Muscle of leg (tissue), 11 donors: ENCODE measurements around the gene DSCAML1. TPM values are rescaled to one million over a fixed set of nuclear protein-coding genes. Genes with fewer than 3 reads are reported as not detected.
A peak's percentile ranks its signal among the peaks of the same experiment; 100 is the strongest.

ENCODE experiments used
- DNase-seq: peaks from one replicate; pipeline ENCODE4 v3.0.0; 2013
- H3K27ac ChIP-seq: one replicate; pipeline ENCODE4 v1.5.1; 2013; ENCODE audit warnings: mild to moderate bottlenecking, low read length, control low read depth
- H3K27me3 ChIP-seq: one replicate; pipeline ENCODE4 v1.6.1; 2013; ENCODE audit warnings: low read length; ENCODE audit not compliant: control insufficient read depth, insufficient read depth
- H3K36me3 ChIP-seq: one replicate; pipeline ENCODE4 v1.6.1; 2013; ENCODE audit warnings: low read length; ENCODE audit not compliant: control insufficient read depth, insufficient read depth
- H3K4me1 ChIP-seq: one replicate; pipeline ENCODE4 v1.6.1; 2013; ENCODE audit warnings: low read length; ENCODE audit not compliant: control insufficient read depth, insufficient read depth
- H3K4me3 ChIP-seq: one replicate; pipeline ENCODE4 v1.5.1; 2013; ENCODE audit warnings: low read length, control low read depth
- H3K9me3 ChIP-seq: replicated peaks from 2 replicates; pipeline ENCODE4 v1.6.1; 2013; ENCODE audit warnings: low read depth, low read length; ENCODE audit not compliant: control insufficient read depth
- WGBS: methylation state at CpG from one replicate; pipeline ENCODE4 v1.1.5; 2013; ENCODE audit warnings: missing lambda C conversion rate; ENCODE audit not compliant: insufficient coverage; 5-methylcytosine and 5-hydroxymethylcytosine counted together
- polyA plus RNA-seq, 8 donors: library from polyadenylated mRNA; unstranded; fragments of 120-200 nt; gene quantifications; one replicate each; pipeline versions ENCODE4 v1.2.1 to v1.2.3, GENCODE V29; 2013; ENCODE audit warnings: inconsistent platforms in 1 of 8, low replicate concordance in 1 of 8; ENCODE audit not compliant: insufficient read length in 8 of 8, insufficient read depth in 1 of 8
- total RNA-seq: library from RNA; stranded (reverse); fragments of 120-200 nt; gene quantifications from one replicate; pipeline ENCODE4 v1.2.4, GENCODE V29; 2013

The DSCAML1 gene
- total and polyA plus RNA-seq, 9 donors: 0.28 to 0.80 (median 0.60) TPM

GRCh38 chr11:117670443-117670842 lies 126.6 kb downstream of the DSCAML1 start:
- peaks cover 10% of the 10 kb centered on the region for H3K27me3 ChIP-seq
- H3K36me3 ChIP-seq: no peaks in the 10 kb centered on the region
- 72% methylated on average over 4 of the region's 5 CpGs for WGBS
- H3K4me3 ChIP-seq: no peak overlapping the region
- no peaks in the 10 kb centered on the region for H3K9me3 ChIP-seq
- no peak for DNase-seq
- H3K4me1 ChIP-seq: peaks cover 3% of the 10 kb centered on the region
- H3K27ac ChIP-seq: no peak overlapping the region

DNA sequence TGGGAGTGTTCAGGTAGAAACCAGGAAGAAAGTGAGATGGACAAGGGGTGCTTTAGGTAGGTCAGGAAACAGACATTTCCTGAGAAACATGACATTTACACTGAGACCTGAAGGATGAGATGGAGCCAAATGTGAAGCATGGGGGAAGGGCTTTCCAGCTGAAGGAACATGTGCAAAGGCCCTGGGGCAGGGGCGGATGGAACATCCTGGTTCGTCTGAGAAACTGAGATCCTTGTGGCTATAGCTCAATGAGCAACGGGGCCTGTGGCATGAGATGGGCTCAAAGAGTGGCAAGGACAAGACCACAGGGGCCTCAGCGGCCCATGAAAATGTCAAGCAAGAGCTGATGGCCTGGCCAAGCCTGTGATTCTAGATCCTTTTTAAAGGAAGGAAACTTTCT lies 127.4 kb downstream of the DSCAML1 start:
- Histone ChIP-seq H3K27ac (no peak overlapping the region), H3K36me3 (no peaks in the 10 kb centered on the region), H3K4me3 (no peak overlapping the region), H3K27me3 (peaks cover 10% of the 10 kb centered on the region), H3K4me1 (peaks cover 10% of the 10 kb centered on the region), H3K9me3 (no peaks in the 10 kb centered on the region)
- 98% methylated on average over 4 of the region's 4 CpGs for WGBS
- no peak for DNase-seq

- no peaks in the 10 kb centered on the region for H3K9me3 ChIP-seq
- peaks cover 12% of the 10 kb centered on the region for H3K4me1 ChIP-seq
- no peak overlapping the region for H3K27ac ChIP-seq
- H3K27me3 ChIP-seq: peaks cover 8% of the 10 kb centered on the region
- H3K36me3 ChIP-seq: no peaks in the 10 kb centered on the region
- WGBS: 76% methylated on average over 4 of the region's 4 CpGs
- DNase-seq: no peak
- H3K4me3 ChIP-seq: no peak overlapping the region
Measured at GRCh38 chr11:117669062-117669461, 128.0 kb downstream of the DSCAML1 start.

GRCh38 chr11:117668321-117668751 lies 128.7 kb downstream of the DSCAML1 start:
- peaks cover 2% of the 10 kb centered on the region for H3K27me3 ChIP-seq
- H3K27ac ChIP-seq: no peak overlapping the region
- peaks cover 16% of the 10 kb centered on the region for H3K4me1 ChIP-seq
- DNase-seq: no peak
- 89% methylated on average over 5 of the region's 6 CpGs for WGBS
- no peak overlapping the region for H3K4me3 ChIP-seq
- no peaks in the 10 kb centered on the region for H3K36me3 ChIP-seq
- H3K9me3 ChIP-seq: no peaks in the 10 kb centered on the region

GRCh38 chr11:117664897-117665296 lies 132.1 kb downstream of the DSCAML1 start:
- WGBS: 43% methylated on average over 4 of the region's 8 CpGs
- H3K27me3 ChIP-seq: peaks cover 5% of the 10 kb centered on the region
- no peak overlapping the region for H3K4me3 ChIP-seq
- H3K9me3 ChIP-seq: no peaks in the 10 kb centered on the region
- no peak for DNase-seq
- peaks cover 22% of the 10 kb centered on the region for H3K4me1 ChIP-seq
- no peaks in the 10 kb centered on the region for H3K36me3 ChIP-seq
- H3K27ac ChIP-seq: no peak overlapping the region

DNA sequence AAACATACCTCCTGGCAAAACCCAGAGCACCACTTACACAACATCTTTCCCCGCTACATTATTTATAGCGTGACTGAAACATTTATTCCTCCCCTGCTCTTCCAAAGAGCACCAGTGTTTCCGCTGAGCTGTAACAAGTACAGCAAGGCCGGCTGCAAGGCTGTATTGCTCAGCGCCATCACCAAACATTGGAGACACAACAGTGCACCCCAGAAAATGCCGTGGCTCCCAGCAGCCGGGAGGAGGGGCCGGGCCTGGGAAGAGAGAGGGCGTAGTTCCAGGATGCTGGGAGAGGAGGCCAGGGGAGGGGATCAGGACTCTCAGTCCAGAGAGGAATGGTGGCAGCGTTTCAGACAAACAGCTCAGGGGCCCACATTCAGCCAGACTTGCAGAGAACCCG lies 133.2 kb downstream of the DSCAML1 start:
- no peak overlapping the region for H3K4me3 ChIP-seq
- H3K4me1 ChIP-seq: peaks cover 22% of the 10 kb centered on the region
- DNase-seq: peak; percentile 62
- WGBS: 1% methylated on average over 7 of the region's 11 CpGs
- H3K36me3 ChIP-seq: no peaks in the 10 kb centered on the region
- peaks cover 3% of the 10 kb centered on the region for H3K27me3 ChIP-seq
- no peaks in the 10 kb centered on the region for H3K9me3 ChIP-seq
- H3K27ac ChIP-seq: peak overlapping the region; percentile 13

DNA sequence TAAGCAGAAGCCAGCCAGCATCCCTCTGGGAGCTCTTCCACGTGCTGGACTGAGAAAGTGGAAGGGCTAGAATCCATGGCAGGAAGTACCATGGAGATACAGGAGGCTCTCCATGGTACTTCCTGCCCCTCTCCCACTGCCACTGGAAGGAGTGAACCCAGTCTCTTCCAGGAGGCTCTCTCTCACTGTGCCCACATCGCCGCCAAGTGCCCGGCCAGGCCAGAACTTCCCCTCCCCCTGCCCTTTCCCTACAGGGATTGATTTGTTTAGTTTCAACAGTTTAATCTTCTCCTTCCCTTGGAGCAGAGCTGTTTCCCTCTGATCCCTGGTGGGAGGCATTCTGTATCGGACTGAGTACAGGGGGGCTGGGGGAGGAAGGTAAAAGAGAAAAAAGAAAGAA lies 133.6 kb downstream of the DSCAML1 start:
- DNase-seq: no peak
- H3K9me3 ChIP-seq: no peaks in the 10 kb centered on the region
- peaks cover 3% of the 10 kb centered on the region for H3K27me3 ChIP-seq
- H3K4me3 ChIP-seq: no peak overlapping the region
- WGBS: 0% methylated on average over 1 of the region's 5 CpGs
- peaks cover 22% of the 10 kb centered on the region for H3K4me1 ChIP-seq
- H3K36me3 ChIP-seq: no peaks in the 10 kb centered on the region
- H3K27ac ChIP-seq: no peak overlapping the region

GRCh38 chr11:117662671-117663269 lies 134.2 kb downstream of the DSCAML1 start:
- Histone ChIP-seq H3K27me3 (peaks cover 3% of the 10 kb centered on the region), H3K4me3 (no peak overlapping the region), H3K27ac (no peak overlapping the region), H3K36me3 (no peaks in the 10 kb centered on the region), H3K4me1 (peaks cover 22% of the 10 kb centered on the region), H3K9me3 (no peaks in the 10 kb centered on the region)
- no peak for DNase-seq
- 75% methylated on average over 8 of the region's 14 CpGs for whole genome bisulfite sequencing

DNA sequence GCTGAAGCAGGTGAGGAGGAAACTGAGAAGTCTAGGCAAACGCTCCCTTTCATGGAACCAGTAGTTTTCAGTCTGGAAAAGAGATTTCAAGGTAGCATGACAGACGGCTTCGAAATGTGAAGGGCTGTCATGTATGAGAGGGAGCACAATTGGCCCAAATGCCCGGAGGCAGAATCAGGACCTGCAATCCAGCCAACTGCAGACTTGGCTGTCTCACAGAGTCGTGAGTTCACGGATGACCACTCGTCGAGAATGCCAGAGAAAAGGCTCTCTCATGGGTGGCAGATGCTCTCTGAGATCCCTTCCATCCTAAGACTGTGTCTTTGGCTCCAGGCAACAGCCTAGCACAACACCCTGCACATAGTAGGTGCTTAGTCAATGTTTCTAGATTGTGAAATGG lies 134.8 kb downstream of the DSCAML1 start:
- no peaks in the 10 kb centered on the region for H3K36me3 ChIP-seq
- peaks cover 22% of the 10 kb centered on the region for H3K4me1 ChIP-seq
- no peak for DNase-seq
- H3K27me3 ChIP-seq: peaks cover 3% of the 10 kb centered on the region
- no peak overlapping the region for H3K4me3 ChIP-seq
- H3K9me3 ChIP-seq: no peaks in the 10 kb centered on the region
- 71% methylated on average over 8 of the region's 8 CpGs for WGBS
- H3K27ac ChIP-seq: no peak overlapping the region

DNA sequence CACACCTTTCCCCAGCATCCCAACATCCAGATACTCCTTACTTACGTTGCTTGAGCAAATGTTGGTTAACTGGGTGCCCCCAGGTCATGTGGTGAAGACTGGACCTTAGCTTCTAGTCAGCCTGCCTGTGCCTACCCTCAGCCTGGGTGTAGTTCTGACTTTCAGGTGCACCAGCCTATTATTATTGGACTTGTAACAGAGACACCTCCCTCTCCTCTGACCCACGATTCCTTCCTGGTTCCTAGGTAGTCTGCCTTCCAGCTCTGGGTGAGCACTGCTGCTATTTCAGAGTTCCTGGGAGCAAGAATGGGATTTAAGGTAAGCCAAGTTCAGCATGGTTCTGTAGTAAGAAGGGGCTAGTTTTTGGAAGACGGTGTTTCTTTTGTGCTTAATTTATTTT lies 138.2 kb downstream of the DSCAML1 start:
- peaks cover 12% of the 10 kb centered on the region for H3K4me1 ChIP-seq
- H3K9me3 ChIP-seq: no peaks in the 10 kb centered on the region
- no peak for DNase-seq
- peaks cover 15% of the 10 kb centered on the region for H3K27me3 ChIP-seq
- H3K4me3 ChIP-seq: no peak overlapping the region
- H3K27ac ChIP-seq: no peak overlapping the region
- no peaks in the 10 kb centered on the region for H3K36me3 ChIP-seq
- WGBS: no CpG with 5 or more reads among the region's 3 CpGs

- WGBS: 52% methylated on average over 7 of the region's 7 CpGs
- no peak overlapping the region for H3K4me3 ChIP-seq
Measured at GRCh38 chr11:117657794-117658193, 139.2 kb downstream of the DSCAML1 start.

More at GRCh38 chr11:117657794-117658193, 139.2 kb downstream of the DSCAML1 start:
- no peak for DNase-seq
- H3K27me3 ChIP-seq: peaks cover 15% of the 10 kb centered on the region
- H3K36me3 ChIP-seq: no peaks in the 10 kb centered on the region
- H3K9me3 ChIP-seq: no peaks in the 10 kb centered on the region
- H3K4me1 ChIP-seq: peaks cover 2% of the 10 kb centered on the region
- no peak overlapping the region for H3K27ac ChIP-seq
